Uterus (tissue), 2 donors: ENCODE measurements around the gene HMCN1.

Experiments
- CTCF ChIP-seq, 4 experiments: fragments of 200-600 bp in 2 of 4; fragments of 450-650 bp in 2 of 4; sonication (generic) in 2 of 4; IDR thresholded peaks; one replicate each; pipeline ENCODE4 v1.5.1; 2016 to 2019; ENCODE audit warnings: antibody characterized with exemption in 4 of 4, mild to moderate bottlenecking in 2 of 4, moderate library complexity in 1 of 4
- POLR2A ChIP-seq, 2 donors: fragments of 450-650 bp; IDR thresholded peaks; one replicate each; pipeline ENCODE4 v1.6.1; 2016; ENCODE audit warnings: antibody characterized with exemption in 2 of 2, mild to moderate bottlenecking in 1 of 2, moderate library complexity in 1 of 2

- TF ChIP-seq CTCF (IDR thresholded peaks at IDR 0.05) (no peak), POLR2A (IDR thresholded peaks at IDR 0.05) (no peak)
Measured at GRCh38 chr1:186240436-186240835, 506.2 kb downstream of the HMCN1 start.
